Progenitor cell of endocrine pancreas (in vitro differentiated cells): ENCODE measurements around the gene PLK3. TPM values are rescaled to one million over a fixed set of nuclear protein-coding genes. Genes with fewer than 3 reads are reported as not detected.

Source experiments
- DNase-seq: peaks from one replicate; pipeline ENCODE4 v3.0.0; 2021; ENCODE audit warnings: low spot score; ENCODE audit not compliant: unreplicated experiment
- H3K27ac Mint-ChIP-seq: 2 replicates; pipeline ENCODE4 v1.8.0; 2021; ENCODE audit warnings: mild to moderate bottlenecking, moderate library complexity, mixed read lengths
- H3K27me3 Mint-ChIP-seq: 2 replicates; pipeline ENCODE4 v1.8.0; 2021; ENCODE audit warnings: mixed read lengths
- H3K36me3 Mint-ChIP-seq: 2 replicates; pipeline ENCODE4 v1.8.0; 2022; ENCODE audit warnings: mixed read lengths; ENCODE audit not compliant: insufficient read depth
- H3K4me1 Mint-ChIP-seq: 2 replicates; pipeline ENCODE4 v1.8.0; 2021; ENCODE audit warnings: low read depth, mixed read lengths
- H3K4me3 Mint-ChIP-seq: 2 replicates; pipeline ENCODE4 v1.8.0; 2021; ENCODE audit warnings: low read depth, mild to moderate bottlenecking, moderate library complexity, mixed read lengths
- H3K9me3 Mint-ChIP-seq: 2 replicates; pipeline ENCODE4 v1.8.0; 2021; ENCODE audit warnings: low read depth, mixed read lengths
- total RNA-seq: library from RNA; stranded (reverse); gene quantifications from 2 replicates; pipeline ENCODE4 v1.2.1, GENCODE V29; 2021
- TF ChIP-seq, protein P1 (sequence below): fragments of 200-600 bp; sonication (generic); IDR thresholded peaks from one replicate; pipeline ENCODE4 v1.5.0; 2021; ENCODE audit warnings: antibody characterized with exemption, mild to moderate bottlenecking; ENCODE audit not compliant: unreplicated experiment

The PLK3 gene
- total RNA-seq, 1 donor from 2014 or later: 13.3 TPM

DNA sequence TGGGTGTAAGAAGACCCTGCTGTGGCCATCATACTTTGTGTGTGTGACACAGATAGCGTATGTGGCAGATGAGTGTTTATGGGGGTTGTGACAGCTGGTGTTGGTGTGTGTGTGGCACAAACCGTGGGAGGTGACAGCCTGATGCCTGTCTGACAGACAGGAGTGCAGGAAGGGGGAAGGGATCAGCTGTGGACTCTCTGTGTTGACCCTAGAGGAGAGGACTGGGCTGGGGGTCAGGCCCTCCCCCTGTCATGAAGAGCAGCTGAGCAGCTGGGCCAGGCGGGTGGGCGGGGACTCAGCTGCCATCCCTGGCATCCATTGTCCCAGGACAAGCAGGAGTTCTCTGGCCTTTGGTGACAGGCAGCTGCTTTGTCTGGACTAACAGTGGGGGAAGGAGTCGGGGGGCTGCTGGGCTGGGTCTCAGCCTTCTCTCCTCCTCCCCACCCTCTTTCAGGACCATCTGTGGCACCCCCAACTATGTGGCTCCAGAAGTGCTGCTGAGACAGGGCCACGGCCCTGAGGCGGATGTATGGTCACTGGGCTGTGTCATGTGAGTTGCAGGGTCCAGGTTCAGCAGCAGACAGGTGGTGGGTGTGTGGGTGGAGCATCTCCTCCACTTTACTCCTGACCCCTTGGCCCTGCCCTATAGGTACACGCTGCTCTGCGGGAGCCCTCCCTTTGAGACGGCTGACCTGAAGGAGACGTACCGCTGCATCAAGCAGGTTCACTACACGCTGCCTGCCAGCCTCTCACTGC is 2.3 kb downstream of the PLK3 start:
- peaks cover 24% of the 10 kb centered on the region for H3K4me1 Mint-ChIP-seq
- peak overlapping the region; percentile 73 for H3K27ac Mint-ChIP-seq
- H3K27me3 Mint-ChIP-seq: peaks cover 8% of the 10 kb centered on the region
- no peaks in the 10 kb centered on the region for H3K9me3 Mint-ChIP-seq
- H3K36me3 Mint-ChIP-seq: peaks cover 7% of the 10 kb centered on the region
- DNase-seq: no peak
- TF ChIP-seq, protein P1, sequence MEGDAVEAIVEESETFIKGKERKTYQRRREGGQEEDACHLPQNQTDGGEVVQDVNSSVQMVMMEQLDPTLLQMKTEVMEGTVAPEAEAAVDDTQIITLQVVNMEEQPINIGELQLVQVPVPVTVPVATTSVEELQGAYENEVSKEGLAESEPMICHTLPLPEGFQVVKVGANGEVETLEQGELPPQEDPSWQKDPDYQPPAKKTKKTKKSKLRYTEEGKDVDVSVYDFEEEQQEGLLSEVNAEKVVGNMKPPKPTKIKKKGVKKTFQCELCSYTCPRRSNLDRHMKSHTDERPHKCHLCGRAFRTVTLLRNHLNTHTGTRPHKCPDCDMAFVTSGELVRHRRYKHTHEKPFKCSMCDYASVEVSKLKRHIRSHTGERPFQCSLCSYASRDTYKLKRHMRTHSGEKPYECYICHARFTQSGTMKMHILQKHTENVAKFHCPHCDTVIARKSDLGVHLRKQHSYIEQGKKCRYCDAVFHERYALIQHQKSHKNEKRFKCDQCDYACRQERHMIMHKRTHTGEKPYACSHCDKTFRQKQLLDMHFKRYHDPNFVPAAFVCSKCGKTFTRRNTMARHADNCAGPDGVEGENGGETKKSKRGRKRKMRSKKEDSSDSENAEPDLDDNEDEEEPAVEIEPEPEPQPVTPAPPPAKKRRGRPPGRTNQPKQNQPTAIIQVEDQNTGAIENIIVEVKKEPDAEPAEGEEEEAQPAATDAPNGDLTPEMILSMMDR: no peak
- H3K4me3 Mint-ChIP-seq: peak overlapping the region; percentile 60

DNA sequence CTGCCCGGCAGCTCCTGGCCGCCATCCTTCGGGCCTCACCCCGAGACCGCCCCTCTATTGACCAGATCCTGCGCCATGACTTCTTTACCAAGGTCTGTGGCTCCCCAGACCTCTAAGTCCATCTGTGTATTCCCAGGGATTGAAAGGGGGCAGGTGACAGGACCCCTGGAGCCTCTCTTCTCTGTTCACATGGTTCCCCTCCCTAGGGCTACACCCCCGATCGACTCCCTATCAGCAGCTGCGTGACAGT is 2.8 kb downstream of the PLK3 start:
- H3K27ac Mint-ChIP-seq: peak overlapping the region; percentile 73
- TF ChIP-seq, protein P1: no peak
- H3K27me3 Mint-ChIP-seq: peaks cover 8% of the 10 kb centered on the region
- peaks cover 7% of the 10 kb centered on the region for H3K36me3 Mint-ChIP-seq
- H3K4me1 Mint-ChIP-seq: peaks cover 29% of the 10 kb centered on the region
- H3K4me3 Mint-ChIP-seq: no peak overlapping the region
- no peak for DNase-seq
- no peaks in the 10 kb centered on the region for H3K9me3 Mint-ChIP-seq

DNA sequence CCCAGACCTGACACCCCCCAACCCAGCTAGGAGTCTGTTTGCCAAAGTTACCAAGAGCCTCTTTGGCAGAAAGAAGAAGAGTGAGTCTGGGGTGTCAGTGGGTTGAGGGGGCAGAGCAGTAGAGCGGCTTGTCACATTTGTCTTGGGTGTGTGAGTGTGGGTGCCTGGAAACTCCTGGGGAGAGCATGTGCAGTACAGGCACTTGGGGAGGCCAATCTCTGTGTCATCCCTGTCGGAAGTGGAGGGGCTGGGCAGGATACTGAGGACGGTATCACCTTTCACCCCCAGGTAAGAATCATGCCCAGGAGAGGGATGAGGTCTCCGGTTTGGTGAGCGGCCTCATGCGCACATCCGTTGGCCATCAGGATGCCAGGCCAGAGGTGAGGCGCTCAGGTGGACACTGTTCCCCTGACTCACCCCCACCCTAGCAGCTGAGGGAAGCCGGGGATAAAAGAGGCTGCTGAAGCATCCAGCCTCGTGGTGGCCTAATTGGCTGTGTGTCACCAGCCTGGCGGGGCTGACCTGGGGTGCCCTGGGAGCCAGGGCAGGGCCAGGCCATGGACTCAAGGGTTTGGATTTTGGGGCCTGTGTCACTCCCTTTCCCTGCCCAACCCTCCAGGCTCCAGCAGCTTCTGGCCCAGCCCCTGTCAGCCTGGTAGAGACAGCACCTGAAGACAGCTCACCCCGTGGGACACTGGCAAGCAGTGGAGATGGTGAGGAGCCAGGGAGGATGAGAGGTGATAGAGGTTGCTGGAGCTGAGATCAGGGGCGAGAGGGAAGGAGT is 3.3 kb downstream of the PLK3 start:
- Mint-ChIP-seq H3K4me3 (no peak overlapping the region), H3K27me3 (peaks cover 8% of the 10 kb centered on the region), H3K4me1 (peaks cover 33% of the 10 kb centered on the region), H3K36me3 (peaks cover 7% of the 10 kb centered on the region), H3K9me3 (no peaks in the 10 kb centered on the region), H3K27ac (peak overlapping the region; percentile 73)
- DNase-seq: no peak
- TF ChIP-seq, protein P1: no peak

DNA sequence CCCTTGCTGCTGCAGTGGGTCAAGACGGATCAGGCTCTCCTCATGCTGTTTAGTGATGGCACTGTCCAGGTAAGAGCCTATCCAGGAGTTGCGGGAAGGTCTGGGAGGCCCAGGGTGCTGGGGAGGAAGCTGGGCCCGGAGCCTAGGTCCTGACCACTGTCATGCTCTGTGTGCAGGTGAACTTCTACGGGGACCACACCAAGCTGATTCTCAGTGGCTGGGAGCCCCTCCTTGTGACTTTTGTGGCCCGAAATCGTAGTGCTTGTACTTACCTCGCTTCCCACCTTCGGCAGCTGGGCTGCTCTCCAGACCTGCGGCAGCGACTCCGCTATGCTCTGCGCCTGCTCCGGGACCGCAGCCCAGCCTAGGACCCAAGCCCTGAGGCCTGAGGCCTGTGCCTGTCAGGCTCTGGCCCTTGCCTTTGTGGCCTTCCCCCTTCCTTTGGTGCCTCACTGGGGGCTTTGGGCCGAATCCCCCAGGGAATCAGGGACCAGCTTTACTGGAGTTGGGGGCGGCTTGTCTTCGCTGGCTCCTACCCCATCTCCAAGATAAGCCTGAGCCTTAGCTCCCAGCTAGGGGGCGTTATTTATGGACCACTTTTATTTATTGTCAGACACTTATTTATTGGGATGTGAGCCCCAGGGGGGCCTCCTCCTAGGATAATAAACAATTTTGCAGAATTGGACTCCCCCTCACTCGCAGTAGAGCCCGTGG is 5.3 kb downstream of the PLK3 start:
- Mint-ChIP-seq H3K4me1 (peaks cover 40% of the 10 kb centered on the region), H3K27me3 (peaks cover 8% of the 10 kb centered on the region), H3K4me3 (no peak overlapping the region), H3K9me3 (no peaks in the 10 kb centered on the region), H3K27ac (peak overlapping the region; percentile 75), H3K36me3 (peaks cover 7% of the 10 kb centered on the region)
- DNase-seq: no peak
- TF ChIP-seq, protein P1: no peak

DNA sequence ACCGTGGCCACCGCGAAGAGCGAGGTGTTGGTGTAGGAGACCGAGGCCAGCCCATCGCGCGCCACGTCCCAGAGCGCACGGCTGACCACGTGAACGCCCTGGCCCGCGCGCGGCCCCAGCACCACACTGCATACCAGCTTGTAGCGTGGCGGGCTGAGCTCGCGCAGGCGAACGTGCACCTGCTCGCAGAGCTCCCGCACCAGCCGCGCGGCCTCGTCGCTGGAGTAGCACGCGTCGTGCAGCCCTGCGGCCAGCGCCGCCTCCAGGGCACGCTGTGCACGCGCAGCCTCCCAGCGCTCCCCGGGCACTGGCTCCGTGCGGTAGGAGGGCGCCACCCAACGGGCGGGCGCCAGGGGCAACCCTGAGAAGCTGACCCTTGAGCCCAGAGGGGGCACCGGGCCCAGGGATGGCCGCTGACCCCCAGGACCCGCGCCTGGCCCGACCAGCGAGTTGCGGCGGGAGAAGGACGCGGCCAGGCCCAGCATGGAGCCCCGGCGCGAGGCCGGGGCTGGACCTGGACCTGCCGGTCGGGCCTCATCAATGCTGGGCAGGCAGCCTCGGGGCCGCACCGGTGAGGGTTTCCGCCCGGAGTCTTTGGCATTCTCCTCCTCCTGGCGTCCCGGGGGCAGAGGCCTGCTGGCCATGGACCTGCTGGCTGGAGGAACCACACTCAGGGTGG is 6.0 kb downstream of the PLK3 start:
- Mint-ChIP-seq H3K27ac (peak overlapping the region; percentile 99), H3K4me1 (peaks cover 43% of the 10 kb centered on the region), H3K4me3 (no peak overlapping the region), H3K9me3 (no peaks in the 10 kb centered on the region), H3K36me3 (peaks cover 7% of the 10 kb centered on the region), H3K27me3 (peaks cover 5% of the 10 kb centered on the region)
- no peak for DNase-seq
- TF ChIP-seq, protein P1: no peak
